SK-N-MC (cell line): ENCODE measurements around the gene USP40.

Source experiments
- EZH2 ChIP-seq: fragments of 200-600 bp; sonication (generic); IDR thresholded peaks from one replicate; pipeline ENCODE4 v1.6.1; 2017; ENCODE audit warnings: antibody characterized with exemption
- FOXP2 ChIP-seq: optimal IDR thresholded peaks from 2 replicates; pipeline ENCODE3; 2011; ENCODE audit warnings: mild to moderate bottlenecking, moderate library complexity; ENCODE audit not compliant: insufficient read depth; ENCODE audit errors: extremely low read length, control extremely low read depth
- POLR2AphosphoS5 ChIP-seq: IDR thresholded peaks from 2 replicates; pipeline ENCODE4 v1.6.1; 2012; ENCODE audit warnings: mild to moderate bottlenecking, low read depth, low read length, borderline replicate concordance

- TF ChIP-seq EZH2 (no peak), POLR2AphosphoS5 (no peak), FOXP2 (no peak)
Observed at GRCh38 chr2:233487748-233488345, 78.7 kb downstream of the USP40 start.
